Left colon (tissue), 2 donors: ENCODE data around the gene ULBP3. TPM values are rescaled to one million over a fixed set of nuclear protein-coding genes. Genes with fewer than 3 reads are reported as not detected.
"Not testable (repeated sequence)": the region's sequence is repeated elsewhere in the genome, so short reads cannot be mapped to it uniquely, and the experiment has no call there.

Experiments
- ATAC-seq: fragments of 200-7000 bp; cut with Tn5 transposase; one replicate; pipeline ENCODE4 v1.9.1; 2020; ENCODE audit warnings: mild to moderate bottlenecking, moderate library complexity
- DNase-seq, 2 donors: peaks; one replicate each; pipeline ENCODE4 v3.0.0-alpha.2; 2020
- intact Hi-C, 2 donors: fragments of 100-400 bp; cut with DNase I in 1 of 2; cut with micrococcal nuclease in 1 of 2; formaldehyde crosslinking; loops; one replicate each; pipeline versions ENCODE4 v1.11.2 to v1.14.0; 2022; cut with DNase I, micrococcal nuclease
- total RNA-seq, 2 donors: library from RNA; stranded (reverse); fragmentation: NEBNext Ultra II Directional; extraction: Animal tissue kit (Norgen Biotek cat#: 25700); gene quantifications; one replicate each; pipeline ENCODE4 v1.2.1, GENCODE V29; 2021
- donor health status: DM: no; HTN: no; CAD: no.
- donor health status: DM: yes; HTN: yes; CAD: no.

The ULBP3 gene
- total RNA-seq, 2 donors from 2014 or later: 1.2 to 1.5 TPM

- no peak for DNase-seq
- no peak for ATAC-seq
- intact Hi-C loops: no loop called here
These were observed 41.7 kb downstream of the ULBP3 start for GRCh38 chr6:150026976-150027805.

- ATAC-seq (peak; percentile 89), DNase-seq (peak; percentile 54 to 58)
- intact Hi-C loops: no loop called here
These were observed 43.6 kb downstream of the ULBP3 start, which contains the start of gene RAET1L for GRCh38 chr6:150025201-150025917. Gene RAET1L, minus strand, starts transcription at chr6:150025532. Its CDS starts 61 bp downstream, at chr6:150025471.

- ATAC-seq (no peak), DNase-seq (no peak)
- intact Hi-C loops: no loop called here
These were observed 44.2 kb downstream of the ULBP3 start for GRCh38 chr6:150024646-150025155.

- ATAC-seq: not testable (repeated sequence)
These were observed 44.9 kb downstream of the ULBP3 start for GRCh38 chr6:150024021-150024420.

GRCh38 chr6:150021870-150022269 is 47.1 kb downstream of the ULBP3 start:
- ATAC-seq, intact Hi-C loops, DNase-seq: not testable (repeated sequence)

More at GRCh38 chr6:150024021-150024420, 44.9 kb downstream of the ULBP3 start:
- DNase-seq, intact Hi-C loops: not testable (repeated sequence)

- DNase-seq (no peak), ATAC-seq (no peak)
- intact Hi-C loops: loop anchor here in 1 of 2 donors (2.0 kb wide), 1 partner anchor 84 kb away; no protein-coding TSS in a partner anchor
These were observed 49.9 kb downstream of the ULBP3 start for GRCh38 chr6:150018846-150019580.

- ATAC-seq, intact Hi-C loops, DNase-seq: not testable (repeated sequence)
These were observed 51.8 kb downstream of the ULBP3 start for GRCh38 chr6:150017186-150017521.

GRCh38 chr6:150016324-150017185 is 52.4 kb downstream of the ULBP3 start:
- peak; percentile 91 for ATAC-seq
- intact Hi-C loops: no loop called here
- DNase-seq: peak in 1 of 2 donors; percentile 46

- intact Hi-C loops, DNase-seq, ATAC-seq: not testable (repeated sequence)
These were observed 53.5 kb downstream of the ULBP3 start for GRCh38 chr6:150015281-150016001.

GRCh38 chr6:150014623-150015280 is 54.2 kb downstream of the ULBP3 start:
- intact Hi-C loops, ATAC-seq, DNase-seq: not testable (repeated sequence)

- intact Hi-C loops, DNase-seq, ATAC-seq: not testable (repeated sequence)
These were observed 54.9 kb downstream of the ULBP3 start for GRCh38 chr6:150013785-150014622.

- intact Hi-C loops, ATAC-seq, DNase-seq: not testable (repeated sequence)
These were observed 55.8 kb downstream of the ULBP3 start for GRCh38 chr6:150012846-150013784.
